GM21423 (cell line): ENCODE data around the gene FNBP1.
"Not testable (repeated sequence)": the region's sequence is repeated elsewhere in the genome, so short reads cannot be mapped to it uniquely, and the experiment has no call there.

ENCODE experiments used
- ATAC-seq: cut with Tn5 transposase; IDR thresholded peaks from one replicate; pipeline ENCODE4 v1.9.1; 2021; ENCODE audit warnings: mild to moderate bottlenecking, moderate library complexity; ENCODE audit not compliant: unreplicated experiment

FNBP1 gene

DNA sequence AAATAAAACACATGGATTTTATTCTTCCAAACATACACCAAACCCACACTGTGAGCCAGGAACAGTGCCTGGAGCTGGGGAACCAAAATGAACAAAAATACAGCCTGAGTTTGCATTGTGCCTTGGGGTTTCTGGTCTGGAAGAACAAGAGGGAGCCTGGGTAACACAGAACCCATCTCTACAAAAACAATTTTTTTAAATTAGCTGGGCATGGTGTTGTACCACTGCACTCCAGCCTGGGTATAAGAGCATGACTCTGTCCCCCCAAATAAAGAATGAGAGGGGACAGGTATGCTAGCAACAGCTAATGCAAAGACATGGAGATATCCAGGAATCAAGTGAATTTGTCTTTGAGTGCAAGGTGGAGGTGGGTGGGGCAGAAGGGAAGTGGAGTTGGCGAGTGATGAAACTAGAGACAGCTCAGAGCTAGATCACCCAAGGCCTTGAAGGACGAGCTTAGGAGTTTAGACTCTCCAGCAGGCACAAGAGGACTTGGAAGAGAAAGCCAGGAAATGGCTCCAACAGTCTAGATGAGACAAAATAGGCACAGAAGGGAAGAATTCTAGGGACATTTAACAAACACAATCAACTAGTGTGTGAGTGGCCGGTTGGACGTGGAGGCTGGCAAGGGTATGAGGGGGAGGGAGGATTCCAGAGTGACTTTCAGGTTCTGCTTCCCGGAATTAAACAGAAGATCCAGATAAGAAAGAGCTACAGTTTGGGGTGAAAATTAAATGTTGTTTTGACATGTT, 47.4 kb downstream of the FNBP1 start:
- ATAC-seq: no peak

DNA sequence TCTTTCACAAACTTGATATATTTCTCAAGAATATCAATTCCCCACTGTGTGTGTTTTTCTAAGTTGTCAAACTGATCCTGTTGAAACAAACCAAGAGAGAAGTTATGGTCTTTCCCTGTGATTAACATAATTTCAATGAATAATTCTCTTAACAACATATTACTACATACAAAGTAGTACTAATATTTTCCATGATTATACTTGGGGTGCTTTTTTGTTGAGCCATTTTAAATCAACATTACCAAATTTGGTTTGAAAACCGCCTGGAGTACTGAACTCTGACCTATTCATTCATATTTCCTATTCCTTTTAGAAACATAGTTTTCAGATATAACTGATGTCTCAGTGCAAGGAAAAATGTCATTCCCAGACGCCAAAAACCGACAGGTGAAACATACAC, 48.1 kb downstream of the FNBP1 start:
- ATAC-seq: no peak

DNA sequence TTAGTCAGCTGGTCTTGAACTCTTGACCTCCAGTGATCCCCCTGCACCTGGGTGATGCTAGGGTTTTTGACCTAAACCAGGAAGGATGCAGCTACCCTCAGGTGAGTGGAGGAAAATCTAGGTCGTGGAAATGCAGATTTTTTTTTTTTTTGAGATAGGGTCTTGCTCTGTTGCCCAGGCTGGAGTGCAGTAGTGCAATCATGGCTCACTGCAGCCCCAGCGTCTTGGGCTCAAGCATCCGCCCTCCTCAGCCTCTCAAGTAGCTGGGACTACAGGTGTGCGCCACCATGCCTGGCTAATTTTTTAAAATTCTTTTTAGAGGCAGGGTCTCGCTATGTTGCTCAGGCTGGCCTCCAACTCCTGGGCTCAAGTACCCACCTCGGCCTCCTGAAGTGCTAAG, 51.9 kb downstream of the FNBP1 start:
- ATAC-seq: not testable (repeated sequence)

DNA sequence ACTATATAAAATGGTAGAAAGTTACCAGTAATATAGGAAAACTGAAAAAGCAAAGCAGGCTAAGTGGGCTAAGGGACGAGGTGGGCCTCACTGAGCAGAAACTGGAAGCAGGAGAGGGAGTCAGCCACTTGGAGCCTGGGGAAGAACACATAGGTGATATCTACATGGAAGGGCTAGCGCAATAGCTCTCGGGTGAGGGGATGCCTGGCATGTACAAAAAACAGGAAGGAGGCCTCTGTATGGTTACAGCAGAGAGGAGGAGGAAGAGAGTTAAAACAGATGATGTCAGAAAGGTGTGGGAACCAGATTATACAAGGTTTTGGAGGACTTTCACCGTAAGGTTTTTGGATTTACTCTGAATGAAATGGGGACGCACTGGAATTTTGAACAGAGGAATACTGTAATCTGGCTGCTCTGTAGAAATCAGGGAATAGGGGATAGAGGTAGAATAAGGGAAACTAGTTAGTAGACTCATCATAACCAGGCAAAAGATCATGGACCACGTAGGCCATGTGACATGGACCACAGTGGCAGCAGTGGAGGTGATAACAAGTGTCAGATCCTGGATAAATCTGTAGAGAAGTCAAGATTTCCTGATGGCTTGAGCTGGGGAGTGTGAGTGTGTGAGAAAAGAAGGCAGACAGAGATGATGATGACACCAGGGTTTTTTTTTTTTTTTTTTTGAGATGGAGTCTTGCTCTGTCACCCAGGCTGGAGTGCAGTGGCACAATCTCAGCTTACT, 52.5 kb downstream of the FNBP1 start:
- ATAC-seq: no peak

DNA sequence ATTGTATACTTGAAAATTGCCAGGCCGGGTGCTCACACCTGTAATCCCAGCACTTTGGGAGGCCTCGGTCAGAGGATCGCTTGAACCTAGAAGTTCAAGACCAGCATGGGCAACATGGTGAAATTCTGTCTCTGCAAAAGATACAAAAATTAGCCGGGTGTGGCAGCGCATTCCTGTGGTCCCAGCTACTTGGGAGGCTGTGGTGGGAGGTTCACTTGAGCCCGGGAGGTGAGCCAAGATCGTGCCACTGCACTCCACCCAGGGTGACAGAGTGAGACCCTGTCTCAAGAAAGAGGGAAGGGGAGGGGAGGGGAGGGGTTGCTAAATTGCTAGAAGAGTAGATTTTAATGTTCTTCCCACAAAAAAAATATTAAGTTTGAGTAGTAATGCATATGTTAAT, 53.2 kb downstream of the FNBP1 start:
- ATAC-seq: no peak

DNA sequence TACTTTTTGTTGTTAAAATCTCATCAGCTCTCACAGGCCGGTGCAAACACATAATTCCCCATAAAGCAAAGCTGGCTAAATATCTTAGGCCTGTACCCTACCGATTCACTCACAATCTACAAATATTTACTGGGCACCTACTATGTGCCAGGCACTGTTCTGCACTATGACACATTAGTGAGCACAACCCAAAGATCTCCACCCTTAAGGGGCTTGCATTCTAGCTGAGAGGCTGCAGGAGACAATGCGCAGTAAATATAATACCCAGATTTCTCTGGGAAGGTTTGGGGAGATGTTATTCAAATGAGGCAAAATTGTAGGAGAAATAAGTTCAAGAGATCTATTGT, 53.7 kb downstream of the FNBP1 start:
- ATAC-seq: no peak

DNA sequence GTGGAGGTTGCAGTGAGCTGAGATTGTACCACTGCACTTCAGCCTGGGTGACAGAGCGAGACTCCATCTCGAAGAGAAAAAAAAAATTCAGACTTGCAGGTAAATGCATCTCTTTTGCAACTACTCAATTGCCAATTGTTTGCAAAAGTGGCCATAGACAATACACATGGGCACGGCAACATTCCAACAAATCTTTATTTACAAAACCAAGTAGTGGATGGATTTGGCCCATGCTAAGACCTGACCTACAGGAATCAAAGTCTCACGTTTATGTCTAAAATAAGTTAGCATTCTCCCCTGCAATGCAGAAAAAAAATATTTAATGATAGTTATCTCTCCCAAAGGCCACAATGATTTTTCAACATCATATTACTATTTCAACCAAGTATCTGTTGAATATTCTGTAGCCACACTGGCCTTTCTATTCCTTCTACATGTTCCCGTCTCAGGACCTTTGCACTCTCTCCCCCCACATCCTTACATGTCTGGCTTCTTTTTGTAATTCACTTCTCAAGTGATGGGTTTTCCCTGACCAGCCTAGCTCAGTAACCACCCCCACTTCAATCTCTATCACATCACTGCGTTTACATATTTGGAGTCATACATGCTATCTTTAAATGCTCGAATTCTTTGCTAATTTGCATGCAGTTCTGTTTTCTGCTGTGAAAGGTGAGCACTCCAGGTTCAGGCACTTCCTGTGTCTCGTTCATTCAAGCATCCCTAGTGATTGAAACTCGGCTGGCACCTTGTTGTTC, 54.2 kb downstream of the FNBP1 start:
- ATAC-seq: peak; percentile 60

DNA sequence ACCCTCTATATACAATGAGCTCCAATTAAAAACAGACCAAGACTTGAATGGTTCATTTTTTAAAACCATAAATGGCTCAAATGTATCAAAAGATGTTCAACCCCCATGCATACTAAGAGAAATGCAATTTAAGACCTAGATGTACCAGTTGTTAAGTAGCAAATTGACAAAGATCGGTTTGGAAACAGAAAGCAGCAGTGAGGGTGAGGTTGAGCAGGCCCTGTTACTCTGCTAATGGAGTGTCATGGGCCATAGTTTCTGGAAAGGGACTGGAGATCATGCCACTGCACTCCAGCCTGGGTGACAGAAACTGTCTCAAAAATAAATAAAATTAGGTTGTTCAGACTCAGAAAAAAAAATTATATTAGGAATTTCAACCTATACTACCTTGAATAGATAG, 55.0 kb downstream of the FNBP1 start:
- no peak for ATAC-seq

DNA sequence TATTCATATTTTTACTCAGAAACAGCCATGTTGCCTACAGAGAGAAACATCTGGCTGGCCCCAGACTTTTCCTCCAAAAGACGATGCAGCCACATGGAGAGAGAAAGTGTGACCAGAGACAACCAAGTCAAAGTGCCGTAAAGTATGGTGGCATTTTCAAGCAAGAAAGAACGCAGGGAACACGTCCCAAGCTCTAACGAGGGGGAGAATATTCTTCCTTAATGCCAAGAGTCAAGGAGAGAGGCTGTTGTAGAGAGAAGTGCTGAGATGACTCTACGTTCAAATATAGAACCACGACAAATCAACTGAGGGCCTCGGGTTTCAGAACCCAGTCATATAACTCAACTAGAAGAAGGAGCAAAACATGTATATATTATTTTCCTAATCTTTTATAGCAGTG, 55.9 kb downstream of the FNBP1 start:
- no peak for ATAC-seq

DNA sequence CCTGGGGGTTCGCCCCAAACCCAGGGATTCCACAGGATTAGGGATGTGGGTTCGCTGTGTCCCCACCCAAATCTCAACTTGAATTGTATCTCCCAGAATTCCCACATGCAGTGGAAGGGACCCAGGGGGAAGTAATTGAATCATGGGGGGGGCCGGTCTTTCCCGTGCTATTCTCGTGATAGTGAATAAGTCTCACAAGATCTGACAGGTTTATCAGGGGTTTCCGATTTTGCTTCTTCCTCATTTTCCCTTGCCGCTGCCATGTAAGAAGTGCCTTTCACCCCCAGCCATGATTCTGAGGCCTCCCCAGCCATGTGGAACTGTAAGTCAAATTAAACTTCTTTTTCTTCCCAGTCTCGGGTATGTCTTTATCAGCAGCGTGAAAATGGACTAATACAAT, 58.4 kb downstream of the FNBP1 start:
- ATAC-seq: not testable (repeated sequence)

DNA sequence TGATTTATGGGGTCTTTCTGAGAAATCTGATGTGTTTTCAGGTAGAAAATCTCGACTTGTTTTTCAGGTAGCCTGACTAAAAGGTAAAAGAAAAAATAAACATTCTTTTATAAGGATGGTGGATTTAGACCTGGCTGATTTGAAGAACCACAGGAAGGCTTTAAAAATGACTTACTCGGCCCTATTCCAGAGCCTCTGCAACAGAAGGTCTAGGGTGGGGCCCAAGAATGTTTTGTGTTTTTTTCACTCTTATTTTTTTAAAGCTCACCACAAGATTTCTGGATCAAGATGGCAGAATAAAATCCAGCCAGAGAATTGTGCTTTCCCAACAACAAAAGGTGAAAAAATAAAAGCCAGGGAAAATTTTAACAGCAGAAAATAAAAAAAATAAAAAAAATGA, 59.1 kb downstream of the FNBP1 start:
- no peak for ATAC-seq

DNA sequence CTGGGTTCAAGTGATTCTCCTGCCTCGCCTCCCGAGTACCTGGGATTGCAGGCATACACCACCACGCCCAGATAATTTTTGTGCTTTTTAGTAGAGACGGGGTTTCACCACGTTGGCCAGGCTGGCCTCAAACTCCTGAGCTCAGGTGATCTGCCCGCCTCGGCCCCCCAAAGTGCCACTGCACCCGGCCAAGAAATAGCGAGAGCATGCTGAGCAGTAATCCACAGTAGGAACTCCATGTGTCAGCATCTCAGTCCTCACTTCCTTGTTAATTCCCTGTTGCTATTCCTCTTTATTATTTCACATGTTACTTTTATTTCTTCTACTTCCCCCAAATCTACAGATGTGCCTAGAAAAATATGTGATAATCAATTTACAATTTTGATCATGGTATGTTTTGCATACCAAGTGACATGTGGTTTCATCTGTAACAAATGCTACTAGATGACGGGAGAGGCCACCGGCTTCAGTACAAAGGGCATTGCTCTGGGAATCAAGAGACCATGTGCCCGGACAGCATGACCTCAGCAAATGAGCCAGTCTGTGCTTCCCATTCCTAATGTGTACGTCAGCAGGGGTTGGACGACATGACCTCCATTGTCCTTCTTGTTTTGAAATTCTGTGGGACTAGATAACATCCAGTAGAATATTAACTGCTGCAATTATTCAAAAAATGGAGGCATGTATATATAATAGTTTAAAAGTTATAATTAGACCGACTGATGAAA, 61.6 kb downstream of the FNBP1 start:
- ATAC-seq: no peak

DNA sequence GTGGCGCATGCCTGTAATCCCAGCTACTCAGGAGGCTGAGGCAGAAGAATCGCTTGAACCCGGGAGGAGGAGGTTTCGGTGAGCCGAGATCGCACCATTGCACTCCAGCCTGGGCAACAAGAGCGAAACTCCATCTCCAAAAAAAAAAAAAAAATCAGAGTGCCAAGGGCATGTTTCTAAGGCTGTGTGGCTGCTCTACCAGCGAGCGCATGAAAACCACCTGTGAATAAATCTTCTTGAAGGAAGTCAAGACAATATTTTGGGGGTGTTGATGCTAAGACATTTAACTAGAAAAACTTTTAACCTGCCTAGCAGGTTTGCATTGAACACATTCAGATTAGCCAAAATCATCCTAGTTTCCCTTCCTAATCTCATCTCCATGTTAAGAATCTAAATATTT, 62.8 kb downstream of the FNBP1 start:
- not testable (repeated sequence) for ATAC-seq

DNA sequence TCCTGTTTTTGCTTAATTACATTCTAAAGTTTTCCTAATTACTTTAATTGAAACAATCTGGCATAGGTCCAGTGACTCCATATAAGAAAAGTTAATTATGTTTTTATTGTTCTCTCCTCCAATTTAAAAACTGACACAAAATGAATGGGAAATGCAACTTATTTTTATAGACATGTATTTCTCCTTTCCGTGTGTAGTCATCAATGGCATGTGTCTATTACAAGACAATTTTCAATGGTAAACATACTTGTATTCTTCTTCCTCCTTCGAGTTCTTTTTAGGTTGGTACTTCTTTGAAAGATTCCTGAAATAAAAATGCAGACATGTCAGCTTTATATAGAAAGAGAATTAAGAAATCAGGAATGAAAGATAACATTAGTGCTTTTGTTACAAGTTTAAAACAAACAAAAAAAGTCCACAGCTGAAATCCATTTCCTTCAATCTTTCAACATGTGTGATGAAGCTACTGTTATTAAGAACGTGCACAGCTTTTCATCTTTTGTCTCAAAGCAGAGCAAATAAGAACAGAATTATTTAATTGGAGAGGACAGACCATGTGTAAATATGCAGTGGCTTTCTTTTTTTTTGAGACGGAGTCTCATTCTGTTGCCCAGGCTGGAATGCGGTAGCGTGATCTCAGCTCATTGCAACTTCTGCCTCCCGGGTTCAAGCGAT, 63.8 kb downstream of the FNBP1 start:
- ATAC-seq: no peak

DNA sequence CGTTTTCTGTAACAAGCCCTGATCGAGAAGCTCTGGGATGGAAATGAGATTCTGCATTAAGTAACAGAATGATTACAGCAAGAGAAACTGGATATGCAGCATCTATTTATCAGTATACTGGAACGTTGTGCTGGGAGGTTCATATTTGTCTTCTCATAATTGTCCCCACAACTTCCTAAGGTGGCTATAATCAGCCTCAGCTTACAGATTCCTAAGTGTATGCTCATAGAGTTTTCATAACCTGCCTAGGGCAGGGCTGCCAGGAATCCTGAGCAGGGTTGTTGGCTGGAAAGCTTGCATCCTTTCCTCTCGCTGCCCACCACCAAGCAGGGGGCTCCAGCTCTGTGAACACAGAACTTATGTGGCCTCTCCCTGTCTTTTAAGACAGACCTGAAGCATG, 70.2 kb downstream of the FNBP1 start:
- ATAC-seq: no peak

DNA sequence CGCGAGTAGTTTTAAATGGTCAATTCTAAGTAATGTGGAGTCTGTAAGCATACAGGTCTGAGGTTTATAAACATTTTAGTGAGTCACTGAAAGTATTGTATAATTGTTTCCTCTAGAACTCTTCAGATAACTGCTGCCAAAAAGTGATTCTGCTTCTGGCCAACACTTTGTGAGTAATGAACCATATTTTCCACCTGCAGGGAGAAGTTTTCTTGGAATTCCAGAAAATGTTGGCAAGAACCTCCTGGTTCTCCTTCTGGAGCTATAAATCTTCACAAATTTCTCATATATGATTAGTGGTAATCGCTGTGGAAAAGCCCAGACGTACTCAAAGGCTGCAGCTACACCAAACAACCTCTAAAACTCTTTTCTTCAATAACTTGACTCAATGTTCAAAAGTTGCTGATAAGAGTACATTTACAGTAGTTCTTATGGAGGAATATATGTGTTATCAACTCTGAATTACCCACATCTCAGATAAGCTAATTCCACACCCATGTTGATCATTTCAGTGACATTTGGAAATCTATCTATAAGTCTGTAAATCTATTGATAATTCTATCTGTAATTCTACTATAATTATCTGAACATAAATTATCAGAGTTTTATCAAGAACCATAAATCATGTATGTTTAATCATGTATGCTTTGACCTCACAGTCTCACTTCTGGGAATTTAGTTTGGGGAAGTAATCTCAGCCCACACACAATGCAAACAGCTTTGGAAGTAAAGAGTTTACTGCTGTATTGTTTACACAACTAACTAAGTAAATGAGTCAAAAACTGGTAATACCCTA, 74.1 kb downstream of the FNBP1 start:
- no peak for ATAC-seq

DNA sequence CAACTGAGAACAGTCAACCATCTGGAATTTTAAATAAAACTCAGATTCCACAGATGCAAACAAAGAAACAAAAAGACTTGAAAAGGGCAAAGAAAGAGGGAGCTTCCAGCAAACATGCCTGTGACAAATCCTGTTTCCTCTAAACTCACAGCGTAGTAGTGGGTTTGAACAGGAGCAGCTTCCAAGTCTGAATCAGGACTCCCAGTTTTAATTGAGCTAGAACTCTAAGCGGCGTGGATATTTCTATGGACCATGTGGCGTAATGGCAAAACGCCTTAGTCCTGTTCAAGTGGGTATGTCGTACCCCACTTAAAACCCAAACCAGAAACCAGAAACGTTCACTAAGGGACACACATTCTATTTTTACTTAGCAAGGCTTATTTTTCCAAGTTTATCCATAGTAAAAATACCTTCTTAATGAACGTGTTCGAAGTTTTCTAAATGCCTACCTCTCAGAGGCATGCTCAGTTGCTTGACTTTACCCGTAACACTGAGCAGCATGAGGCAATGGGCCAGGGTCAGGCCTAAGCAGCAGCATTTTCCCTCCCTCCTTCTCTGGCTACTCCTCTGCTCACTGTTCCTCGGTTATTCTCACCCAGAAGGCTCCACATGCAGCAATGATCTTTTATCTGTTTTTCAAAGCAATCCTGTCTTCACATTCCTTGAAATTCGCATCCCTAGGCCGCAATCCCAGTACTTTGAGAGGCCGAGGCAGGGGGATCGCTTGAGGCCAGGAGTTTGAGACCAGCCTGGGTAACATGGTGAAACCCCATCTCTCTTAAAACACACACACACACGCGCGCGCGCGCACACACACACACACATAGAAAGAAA, 77.9 kb downstream of the FNBP1 start:
- ATAC-seq: no peak

DNA sequence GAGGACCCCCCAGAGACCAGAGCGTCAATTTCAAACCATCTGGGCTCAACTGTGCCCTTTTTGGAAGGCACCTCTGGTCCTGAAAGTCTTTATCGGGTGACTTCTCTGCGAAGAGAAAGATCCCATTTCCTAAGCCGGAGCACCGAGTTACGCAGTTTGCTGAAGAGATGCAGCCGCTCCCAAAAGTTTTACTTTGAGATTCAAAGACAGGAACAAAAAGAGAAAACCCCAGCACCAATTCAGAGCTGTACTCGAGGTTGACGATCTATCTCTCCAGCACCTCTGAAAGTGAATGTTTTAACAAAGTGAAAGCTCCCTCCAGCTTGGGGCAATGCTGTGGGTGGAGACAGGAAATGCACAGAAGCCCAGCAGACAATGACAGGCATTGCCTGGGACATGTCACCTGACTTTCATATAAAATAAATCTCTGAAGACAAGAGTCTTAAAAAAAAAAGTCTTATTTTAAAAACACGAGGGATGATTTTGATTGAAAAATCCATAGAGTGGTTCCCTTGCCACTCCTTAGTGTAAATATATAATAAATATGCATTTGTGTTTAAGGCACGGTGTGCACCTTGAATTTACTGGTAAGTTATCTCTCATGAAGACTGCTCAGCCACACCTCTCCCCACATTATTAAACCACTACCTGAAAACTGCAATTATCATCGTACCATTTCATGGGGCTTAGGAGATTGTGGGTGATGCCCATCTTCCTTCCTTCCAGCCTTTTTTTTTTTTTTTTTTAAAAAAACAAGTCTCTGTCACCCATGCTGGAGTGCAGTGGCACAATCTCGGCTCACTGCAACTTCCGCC, 79.9 kb downstream of the FNBP1 start:
- peak; percentile 83 for ATAC-seq
